Cerebellar cortex (tissue), 1 donor: ENCODE measurements around the gene MIB2.
"Not testable (repeated sequence)": the region's sequence is repeated elsewhere in the genome, so short reads cannot be mapped to it uniquely, and the experiment has no call there.

Experiments
- DNase-seq: peaks from one replicate; pipeline ENCODE4 v3.0.0-alpha.2; 2015; ENCODE audit warnings: low spot score

MIB2 gene

GRCh38 chr1:1648265-1648664, 33.0 kb downstream of the MIB2 start:
- DNase-seq: not testable (repeated sequence)

DNA sequence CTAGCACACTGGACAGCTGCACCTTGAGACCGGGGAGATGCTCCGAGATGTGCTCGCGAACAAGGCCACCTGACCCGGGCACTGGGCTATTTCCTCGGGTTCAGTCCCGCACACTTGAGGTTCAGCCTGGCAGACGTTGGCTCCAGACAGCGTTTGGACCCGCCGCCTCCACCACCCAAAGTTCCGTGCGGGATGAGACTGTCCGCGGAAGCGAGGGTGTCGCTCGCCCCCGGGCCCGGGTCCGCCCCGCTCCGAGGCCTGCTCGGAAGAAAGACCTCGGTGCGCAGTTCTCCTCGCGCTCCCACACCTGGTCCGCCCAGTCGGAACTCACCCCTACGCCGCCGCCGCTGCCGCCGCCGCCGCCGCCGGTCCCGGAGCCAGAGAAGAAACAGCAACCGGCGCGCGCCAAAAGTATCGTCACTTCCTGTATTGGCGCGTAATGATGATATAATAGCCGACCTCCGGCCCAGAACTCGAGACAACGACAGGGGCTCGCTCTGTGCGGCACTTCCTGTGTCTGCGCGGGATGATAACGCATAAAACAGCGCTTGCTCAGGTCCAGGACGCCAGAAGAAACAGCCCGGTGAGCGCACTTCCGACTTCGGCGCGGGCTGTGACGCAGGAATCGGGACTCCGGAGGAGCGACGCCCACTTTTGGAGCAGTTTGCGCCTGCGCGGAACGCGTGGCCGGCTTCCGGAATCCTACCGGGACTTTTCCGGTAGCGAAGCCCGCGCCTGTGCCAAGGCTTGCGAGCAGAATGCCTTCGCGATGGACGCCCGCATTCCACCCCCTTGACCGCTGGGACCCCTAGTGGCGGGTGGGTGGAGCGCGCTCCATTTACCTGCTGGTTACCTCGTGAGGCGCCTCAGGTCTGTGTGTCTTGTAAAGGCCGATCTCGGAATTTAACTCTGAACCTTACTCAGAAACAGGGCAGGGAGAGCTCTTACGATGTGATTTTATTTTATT, 43.6 kb downstream of the MIB2 start, which contains the start of gene CDK11B:
CDK11B (minus strand) TSS at position 422 of the 967 bp plus-strand sequence. CDS start 1,519 bp downstream, outside the sequence.
- DNase-seq: peak; percentile 95

GRCh38 chr1:1662392-1662791, 47.1 kb downstream of the MIB2 start:
- not testable (repeated sequence) for DNase-seq

GRCh38 chr1:1662830-1663560, 47.7 kb downstream of the MIB2 start:
- DNase-seq: not testable (repeated sequence)

GRCh38 chr1:1664318-1664717, 49.0 kb downstream of the MIB2 start:
- not testable (repeated sequence) for DNase-seq

DNA sequence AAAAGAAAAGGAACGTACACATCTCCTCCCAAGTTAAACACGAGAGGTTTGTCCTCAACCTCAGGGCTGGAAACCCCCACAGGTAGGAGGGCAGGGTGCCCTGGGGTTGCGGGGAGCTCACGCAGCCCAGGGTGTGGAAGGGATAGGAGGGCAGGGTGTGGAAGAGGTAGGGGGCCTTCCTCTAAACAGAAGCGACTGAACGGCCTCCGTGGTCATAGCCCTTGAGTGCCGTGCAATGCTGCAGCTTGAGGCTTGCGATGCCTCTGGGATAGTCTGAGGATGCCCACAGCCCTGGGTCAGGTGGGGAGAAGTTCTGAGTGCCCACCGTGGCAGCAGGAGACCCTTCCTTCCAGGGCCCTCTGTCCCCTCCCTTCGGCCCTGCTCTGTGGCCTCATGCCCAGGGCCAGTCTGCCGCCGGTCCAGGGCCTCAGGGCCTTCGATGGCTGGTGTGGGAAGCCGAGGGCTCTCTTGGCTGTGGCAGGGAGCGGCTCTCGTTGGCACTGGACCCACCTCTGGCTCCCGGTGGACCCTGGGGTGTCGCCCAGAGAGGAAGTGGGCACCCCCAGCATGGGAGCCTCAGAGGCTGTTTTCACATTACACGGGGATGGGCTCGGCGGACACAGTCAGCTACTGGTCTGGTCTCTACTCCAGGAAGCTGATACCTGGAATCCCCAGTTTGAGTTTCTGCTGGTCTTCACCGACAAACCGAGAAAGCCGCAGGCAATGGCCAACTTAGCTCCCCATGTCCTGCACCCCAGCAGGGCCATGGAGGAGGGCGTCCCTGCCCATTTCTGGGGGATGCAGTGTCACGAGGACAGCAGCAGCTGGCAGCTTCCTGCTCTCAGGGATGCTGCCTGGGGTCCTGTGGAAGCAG, 49.9 kb downstream of the MIB2 start:
- no peak for DNase-seq

GRCh38 chr1:1665815-1666251, 50.5 kb downstream of the MIB2 start:
- no peak for DNase-seq

GRCh38 chr1:1666526-1666925, 51.2 kb downstream of the MIB2 start:
- no peak for DNase-seq

DNA sequence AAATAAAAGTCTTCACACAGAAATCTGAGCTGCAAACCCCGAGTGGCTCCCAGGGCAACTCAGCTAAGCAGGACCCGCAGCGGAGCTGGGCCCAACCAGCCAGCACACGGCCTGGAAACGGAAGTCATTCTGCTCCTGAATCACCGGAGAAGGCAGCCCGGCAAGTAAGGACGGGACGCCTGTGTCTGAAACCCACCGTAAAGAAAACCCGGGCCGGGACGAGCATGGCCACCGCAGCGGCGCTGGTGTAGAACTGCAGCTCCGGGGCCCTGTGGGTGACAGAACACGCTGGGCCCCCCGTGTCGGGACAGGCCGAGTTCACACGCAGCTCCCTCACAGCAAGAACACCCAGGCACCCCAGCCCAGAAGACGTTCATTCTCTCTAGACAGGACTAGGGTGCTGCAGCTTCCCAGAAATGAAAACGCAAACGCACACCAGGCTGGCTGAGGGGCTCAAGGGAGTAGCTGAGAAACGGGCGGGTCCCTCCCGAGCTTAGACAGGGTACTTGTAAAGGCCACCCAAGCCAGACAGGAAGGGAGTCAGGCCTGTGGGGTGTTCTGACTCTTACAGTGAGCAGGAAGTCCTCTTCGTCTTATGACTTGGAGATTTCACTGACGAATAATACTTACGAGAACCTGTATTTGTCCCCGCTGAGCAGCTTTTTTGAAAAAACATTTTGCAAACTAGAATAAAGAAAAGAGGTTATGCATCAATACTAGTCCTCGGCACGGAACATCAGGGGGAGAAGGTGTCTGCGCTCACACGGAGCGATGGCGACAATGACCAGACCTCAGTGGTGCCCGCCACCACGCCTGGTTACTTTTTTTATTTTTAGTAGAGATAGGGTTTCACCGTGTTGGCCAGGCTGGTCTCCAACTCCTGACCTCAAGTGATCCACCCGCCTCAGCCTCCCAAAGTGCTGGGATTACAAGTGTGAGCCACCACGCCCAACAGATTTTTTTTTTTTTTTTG, 54.5 kb downstream of the MIB2 start:
- no peak for DNase-seq

DNA sequence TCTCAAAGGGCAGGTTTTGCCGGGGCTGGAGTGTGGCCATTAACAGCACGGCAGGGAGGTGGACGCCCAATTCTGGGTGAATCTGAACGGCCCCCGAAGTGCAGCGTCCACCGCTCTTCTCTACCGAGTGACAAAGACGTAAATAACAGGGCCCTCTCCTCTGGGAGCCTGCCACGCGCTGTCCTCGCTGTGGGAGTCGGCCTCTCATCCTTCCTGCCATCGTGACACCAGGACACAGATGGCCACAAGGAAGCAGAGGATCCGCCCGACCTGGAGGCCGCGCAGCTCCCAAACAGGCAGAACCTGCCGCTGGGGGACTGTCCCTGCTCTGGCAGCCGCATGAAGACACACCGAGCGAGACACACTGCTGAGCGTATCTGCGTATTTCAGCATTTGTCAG, 55.6 kb downstream of the MIB2 start:
- DNase-seq: no peak

GRCh38 chr1:1671365-1672119, 56.2 kb downstream of the MIB2 start:
- no peak for DNase-seq

- no peak for DNase-seq
Observed at GRCh38 chr1:1672181-1672965, 57.1 kb downstream of the MIB2 start.

- not testable (repeated sequence) for DNase-seq
Observed at GRCh38 chr1:1674806-1675205, 59.5 kb downstream of the MIB2 start.

DNA sequence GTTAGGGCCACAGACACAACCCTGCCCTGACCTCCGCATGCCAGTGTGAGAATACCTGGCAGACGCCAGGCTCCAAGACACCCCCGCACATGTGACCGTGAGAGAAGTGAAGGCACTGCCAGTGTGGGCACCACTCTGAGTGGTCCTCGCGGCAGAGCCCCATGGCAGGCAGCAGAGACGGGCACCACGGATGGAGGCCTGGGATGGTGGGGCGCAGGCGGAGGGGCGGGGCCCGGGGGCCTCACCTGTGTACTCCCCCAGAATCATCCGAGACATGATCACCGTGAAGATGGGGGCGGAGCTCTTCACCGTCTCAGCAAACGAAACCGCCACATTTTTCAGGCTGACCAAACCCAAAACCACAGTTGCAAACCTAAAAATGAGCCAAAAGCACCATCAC, 59.9 kb downstream of the MIB2 start:
- not testable (repeated sequence) for DNase-seq

DNA sequence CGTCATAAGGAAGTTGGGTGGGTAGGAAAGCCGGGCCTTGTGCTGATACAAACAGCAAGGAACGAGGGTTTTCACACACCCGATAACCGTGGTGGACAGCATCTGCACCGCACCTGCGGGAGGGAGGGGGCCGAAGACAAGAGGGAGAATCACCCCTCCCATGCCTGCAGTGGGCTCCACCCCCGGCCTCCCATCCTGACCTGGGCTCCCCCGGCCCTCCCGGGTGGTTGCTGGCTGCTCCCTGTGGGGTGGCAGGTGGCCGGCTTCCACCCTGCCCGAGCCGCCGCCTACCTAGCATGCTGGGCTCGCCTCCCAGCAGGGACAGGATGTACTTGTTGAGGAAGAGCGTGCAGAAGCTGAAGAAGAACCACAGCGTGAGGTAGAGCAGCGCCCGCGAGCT, 60.8 kb downstream of the MIB2 start:
- not testable (repeated sequence) for DNase-seq

- DNase-seq: no peak
Observed at GRCh38 chr1:1677718-1678580, 62.6 kb downstream of the MIB2 start.

- no peak for DNase-seq
Observed at GRCh38 chr1:1678581-1679380, 63.5 kb downstream of the MIB2 start.
